ENCODE results near the gene DDX54. TPM values are rescaled to one million over a fixed set of nuclear protein-coding genes. Genes with fewer than 3 reads are reported as not detected.
A peak's percentile ranks its signal among the peaks of the same experiment; 100 is the strongest.
"Not testable (repeated sequence)": the region's sequence is repeated elsewhere in the genome, so short reads cannot be mapped to it uniquely, and the experiment has no call there.

Gene DDX54
- total and polyA plus RNA-seq, 12 donors: 27.9 to 109 (median 70.0) TPM

- peak; percentile 62 to 91 (median 87) for DNase-seq
- H3K36me3 ChIP-seq (replicated peaks in 1 of 2): no peaks in the 10 kb centered on the region
- H3K4me1 ChIP-seq (replicated peaks in 1 of 2): peaks cover 18 to 25% of the 10 kb centered on the region in 2 donors
- peak overlapping the region in 1 of 4 donors; percentile 9 for H3K4me3 ChIP-seq
- H3K9me3 ChIP-seq (replicated peaks in 1 of 3): no peaks in the 10 kb centered on the region
- intact Hi-C loops (cut with DNase I): no loop called here
- H3K27ac ChIP-seq: peak overlapping the region; percentile 40 to 85 (median 74)
- H3K27me3 ChIP-seq: no peaks in the 10 kb centered on the region
- peak in 1 of 2 donors; percentile 78 for TF ChIP-seq POLR2A (IDR thresholded peaks at IDR 0.05)
- TF ChIP-seq, protein P1, sequence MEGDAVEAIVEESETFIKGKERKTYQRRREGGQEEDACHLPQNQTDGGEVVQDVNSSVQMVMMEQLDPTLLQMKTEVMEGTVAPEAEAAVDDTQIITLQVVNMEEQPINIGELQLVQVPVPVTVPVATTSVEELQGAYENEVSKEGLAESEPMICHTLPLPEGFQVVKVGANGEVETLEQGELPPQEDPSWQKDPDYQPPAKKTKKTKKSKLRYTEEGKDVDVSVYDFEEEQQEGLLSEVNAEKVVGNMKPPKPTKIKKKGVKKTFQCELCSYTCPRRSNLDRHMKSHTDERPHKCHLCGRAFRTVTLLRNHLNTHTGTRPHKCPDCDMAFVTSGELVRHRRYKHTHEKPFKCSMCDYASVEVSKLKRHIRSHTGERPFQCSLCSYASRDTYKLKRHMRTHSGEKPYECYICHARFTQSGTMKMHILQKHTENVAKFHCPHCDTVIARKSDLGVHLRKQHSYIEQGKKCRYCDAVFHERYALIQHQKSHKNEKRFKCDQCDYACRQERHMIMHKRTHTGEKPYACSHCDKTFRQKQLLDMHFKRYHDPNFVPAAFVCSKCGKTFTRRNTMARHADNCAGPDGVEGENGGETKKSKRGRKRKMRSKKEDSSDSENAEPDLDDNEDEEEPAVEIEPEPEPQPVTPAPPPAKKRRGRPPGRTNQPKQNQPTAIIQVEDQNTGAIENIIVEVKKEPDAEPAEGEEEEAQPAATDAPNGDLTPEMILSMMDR (IDR thresholded peaks at IDR 0.05): peak in 5 of 6 experiments; percentile 9 to 67 (median 57)
- 37 to 53% (median 45%) methylated on average over 5 of the region's 5 CpGs for WGBS, 4 donors
These were observed 29.7 kb upstream of the DDX54 start for GRCh38 chr12:113214895-113215400.

DNA sequence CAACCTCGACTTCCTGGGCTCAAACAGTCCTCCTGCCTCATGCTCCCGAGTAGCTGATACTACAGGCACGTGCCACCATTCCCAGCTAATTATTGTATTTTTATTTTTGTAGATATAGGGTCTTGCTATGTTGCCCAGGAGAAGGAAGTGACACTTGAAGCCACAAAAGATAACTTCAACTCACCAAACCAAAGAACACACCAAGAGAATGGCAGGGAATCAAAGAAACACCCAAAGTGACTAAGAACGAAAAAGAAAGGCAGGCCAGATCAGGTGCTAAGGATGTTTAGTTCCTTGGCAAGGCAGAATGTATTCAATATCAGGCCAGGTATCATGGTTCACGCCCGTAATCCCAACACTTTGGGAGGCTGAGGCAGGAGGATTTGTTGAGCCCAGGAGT, 25.9 kb upstream of the DDX54 start:
- 91 to 97% (median 94%) methylated on average over 6 of the region's 6 CpGs for WGBS, 4 donors
- no peaks in the 10 kb centered on the region for H3K36me3 ChIP-seq (replicated peaks in 1 of 2)
- TF ChIP-seq POLR2A (IDR thresholded peaks at IDR 0.05): no peak
- TF ChIP-seq, protein P1 (IDR thresholded peaks at IDR 0.05): no peak
- no peak for DNase-seq
- no peak overlapping the region for H3K4me3 ChIP-seq
- no peak overlapping the region for H3K27ac ChIP-seq
- no peaks in the 10 kb centered on the region for H3K27me3 ChIP-seq
- intact Hi-C loops (cut with DNase I): no loop called here
- peaks cover 21 to 31% of the 10 kb centered on the region in 2 donors for H3K4me1 ChIP-seq (replicated peaks in 1 of 2)
- H3K9me3 ChIP-seq (replicated peaks in 1 of 3): no peaks in the 10 kb centered on the region

DNA sequence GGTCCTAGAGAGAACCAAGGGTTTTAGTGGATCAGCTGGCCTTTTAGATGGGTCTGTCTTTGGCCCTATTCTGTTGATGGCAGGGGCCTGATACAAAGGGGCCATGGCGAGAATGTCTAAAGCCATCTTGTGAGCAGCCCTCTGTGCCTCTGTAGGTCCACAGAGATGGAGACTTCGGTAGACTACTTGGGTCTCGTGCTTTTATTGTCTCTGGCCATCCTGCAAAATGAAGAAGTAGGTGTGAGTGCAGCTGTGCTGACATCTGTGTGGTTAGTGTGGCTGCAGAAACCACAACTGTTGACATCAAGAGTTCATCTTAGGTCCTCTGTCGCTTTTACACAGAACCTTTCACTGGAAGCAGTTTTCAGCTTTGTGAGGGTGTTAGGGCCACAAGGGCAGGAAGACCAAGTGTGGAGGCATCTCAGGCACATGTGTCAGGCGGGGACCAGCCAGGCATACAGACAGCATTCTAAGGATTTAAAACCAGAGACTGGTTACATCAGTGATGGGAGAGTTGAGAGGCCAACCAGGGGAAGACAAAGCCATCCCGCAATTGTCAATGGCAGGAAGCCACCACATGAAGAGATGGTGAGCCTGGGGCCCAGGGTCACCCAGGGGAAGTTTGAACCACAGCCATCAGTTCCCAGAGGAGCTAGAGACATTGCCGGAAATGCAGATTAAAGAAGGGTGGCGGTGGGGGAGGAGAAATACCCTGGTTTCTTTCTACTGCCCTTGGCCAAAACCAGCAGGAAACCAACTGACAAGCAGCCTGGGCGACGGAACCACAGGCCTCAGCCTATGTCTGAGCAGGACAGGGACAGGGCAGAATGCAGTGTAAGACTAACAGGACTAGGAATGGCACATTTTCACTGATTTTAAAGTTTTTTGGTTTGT, 23.0 kb upstream of the DDX54 start:
- no peak overlapping the region for H3K4me3 ChIP-seq
- intact Hi-C loops (cut with DNase I): loop anchor here in 1 of 2 donors (10.0 kb wide), 1 partner anchor 87 kb away; no protein-coding TSS in a partner anchor
- peak in 4 of 7 donors; percentile 59 to 80 (median 74) for DNase-seq

GRCh38 chr12:113207613-113208040, 22.3 kb upstream of the DDX54 start:
- Histone ChIP-seq H3K27ac (peak overlapping the region in 1 of 5 donors; percentile 82), H3K4me3 (no peak overlapping the region), H3K4me1 (replicated peaks in 1 of 2) (peaks cover 17 to 23% of the 10 kb centered on the region in 2 donors), H3K36me3 (replicated peaks in 1 of 2) (no peaks in the 10 kb centered on the region), H3K27me3 (no peaks in the 10 kb centered on the region), H3K9me3 (replicated peaks in 1 of 3) (no peaks in the 10 kb centered on the region)
- no peak for DNase-seq
- intact Hi-C loops (cut with DNase I): loop anchor here in 1 of 2 donors (10.0 kb wide), 1 partner anchor 87 kb away; no protein-coding TSS in a partner anchor
- TF ChIP-seq, protein P1 (IDR thresholded peaks at IDR 0.05): no peak
- no peak for TF ChIP-seq POLR2A (IDR thresholded peaks at IDR 0.05)
- 69 to 78% (median 76%) methylated on average over 6 of the region's 6 CpGs for WGBS, 4 donors

More for the DNA sequence above, 23.0 kb upstream of the DDX54 start:
- Histone ChIP-seq H3K36me3 (replicated peaks in 1 of 2) (no peaks in the 10 kb centered on the region), H3K27me3 (no peaks in the 10 kb centered on the region), H3K4me1 (replicated peaks in 1 of 2) (peaks cover 17 to 23% of the 10 kb centered on the region in 2 donors), H3K9me3 (replicated peaks in 1 of 3) (no peaks in the 10 kb centered on the region), H3K27ac (peak overlapping the region in 4 of 5 donors; percentile 14 to 82 (median 42))
- no peak for TF ChIP-seq POLR2A (IDR thresholded peaks at IDR 0.05)
- TF ChIP-seq, protein P1 (IDR thresholded peaks at IDR 0.05): no peak
- WGBS, 4 donors: 57 to 63% (median 62%) methylated on average over 10 of the region's 10 CpGs

DNA sequence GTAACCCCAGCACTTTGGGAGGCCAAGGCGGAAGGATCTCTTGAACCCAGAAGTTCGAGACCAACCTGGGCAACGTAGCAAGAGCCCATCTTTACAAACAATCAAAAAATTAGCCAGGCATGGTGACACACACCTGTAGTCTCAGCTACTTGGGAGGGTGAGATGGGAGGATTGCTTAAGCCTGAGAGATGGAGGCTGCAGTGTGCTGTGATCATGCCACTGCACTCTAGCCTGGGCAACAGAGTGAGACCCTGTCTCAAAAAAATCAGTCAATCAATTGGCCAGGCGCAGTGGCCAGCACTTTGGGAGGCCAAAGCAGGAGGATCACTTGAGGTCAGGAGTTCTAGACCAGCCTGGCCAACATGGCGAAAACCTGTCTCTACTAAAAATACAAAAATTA, 21.5 kb upstream of the DDX54 start:
- intact Hi-C loops (cut with DNase I): loop anchor here in 1 of 2 donors (10.0 kb wide), 1 partner anchor 88 kb away; no protein-coding TSS in a partner anchor
- not testable (repeated sequence) for H3K36me3 ChIP-seq (replicated peaks in 1 of 2); H3K4me3 ChIP-seq; DNase-seq; H3K27ac ChIP-seq; H3K27me3 ChIP-seq; H3K9me3 ChIP-seq (replicated peaks in 1 of 3)
- WGBS, 4 donors: 93 to 99% (median 96%) methylated on average over 5 of the region's 5 CpGs
- peaks cover 17 to 23% of the 10 kb centered on the region in 2 donors for H3K4me1 ChIP-seq (replicated peaks in 1 of 2)

Measured in adrenal gland (tissue), 12 donors.